Measurements from ENCODE around the gene B4GALT5. TPM values are rescaled to one million over a fixed set of nuclear protein-coding genes. Genes with fewer than 3 reads are reported as not detected.

The B4GALT5 gene
- total RNA-seq, 1 experiment from 2014 or later, result 63.1 TPM

- BruUV-seq (replicated peaks), result no TSS peak
- POLR2A ChIA-PET (ENCODE audit: unreplicated experiment), result interaction anchor here (0.5 kb wide), 1 partner anchor 264 kb away, joined by 3 read pairs; no protein-coding TSS in a partner anchor
- intact Hi-C loops (cut with micrococcal nuclease; ENCODE audit: unreplicated experiment), result no loop called here
These were observed 78.5 kb downstream of the B4GALT5 start for GRCh38 chr20:49635166-49635565.

DNA sequence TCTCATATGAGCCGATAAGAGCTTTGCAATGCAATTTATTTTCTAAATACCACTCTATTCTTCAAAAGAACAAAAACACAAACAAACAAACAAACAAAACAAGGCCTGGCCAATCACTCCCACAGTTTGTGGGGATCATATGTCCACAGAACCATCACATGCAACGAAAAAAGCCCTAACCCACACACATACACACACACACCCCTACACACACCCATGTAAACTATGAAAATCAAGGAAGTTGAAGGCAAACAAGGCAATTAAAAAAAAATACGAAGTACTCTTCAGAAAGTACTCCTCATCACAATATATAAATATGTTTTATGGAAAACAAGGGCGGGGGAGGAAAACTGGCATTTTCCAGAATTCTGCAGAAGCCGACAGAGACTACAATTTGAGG, 79.6 kb downstream of the B4GALT5 start:
- peaks cover 56% of the 10 kb centered on the region for H3K36me3 ChIP-seq (ENCODE audit: low read depth)
- H3K27ac ChIP-seq, result no peak overlapping the region
- no peak overlapping the region for H2AFZ ChIP-seq
- POLR2A ChIA-PET (ENCODE audit: unreplicated experiment), result no interaction called here
- H3K4me2 ChIP-seq, result no peak overlapping the region
- TF ChIP-seq, protein P1, sequence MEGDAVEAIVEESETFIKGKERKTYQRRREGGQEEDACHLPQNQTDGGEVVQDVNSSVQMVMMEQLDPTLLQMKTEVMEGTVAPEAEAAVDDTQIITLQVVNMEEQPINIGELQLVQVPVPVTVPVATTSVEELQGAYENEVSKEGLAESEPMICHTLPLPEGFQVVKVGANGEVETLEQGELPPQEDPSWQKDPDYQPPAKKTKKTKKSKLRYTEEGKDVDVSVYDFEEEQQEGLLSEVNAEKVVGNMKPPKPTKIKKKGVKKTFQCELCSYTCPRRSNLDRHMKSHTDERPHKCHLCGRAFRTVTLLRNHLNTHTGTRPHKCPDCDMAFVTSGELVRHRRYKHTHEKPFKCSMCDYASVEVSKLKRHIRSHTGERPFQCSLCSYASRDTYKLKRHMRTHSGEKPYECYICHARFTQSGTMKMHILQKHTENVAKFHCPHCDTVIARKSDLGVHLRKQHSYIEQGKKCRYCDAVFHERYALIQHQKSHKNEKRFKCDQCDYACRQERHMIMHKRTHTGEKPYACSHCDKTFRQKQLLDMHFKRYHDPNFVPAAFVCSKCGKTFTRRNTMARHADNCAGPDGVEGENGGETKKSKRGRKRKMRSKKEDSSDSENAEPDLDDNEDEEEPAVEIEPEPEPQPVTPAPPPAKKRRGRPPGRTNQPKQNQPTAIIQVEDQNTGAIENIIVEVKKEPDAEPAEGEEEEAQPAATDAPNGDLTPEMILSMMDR (conservative IDR thresholded peaks at IDR 0.05), result no peak
- no peak for TF ChIP-seq EZH2 (IDR thresholded peaks at IDR 0.05; ENCODE audit: low read depth)
- peaks cover 8% of the 10 kb centered on the region; the same call in 1 of the 2 replicates for H3K79me2 ChIP-seq (ENCODE audit: low read depth)
- CTCF ChIA-PET, result interaction anchor here (1.0 kb wide), 1 partner anchor 212 kb away, joined by 3 read pairs; no protein-coding TSS in a partner anchor
- H3K4me3 ChIP-seq, result no peak overlapping the region
- DNase-seq, result no peak
- intact Hi-C loops (cut with micrococcal nuclease; ENCODE audit: unreplicated experiment), result no loop called here
- H3K27me3 ChIP-seq (ENCODE audit: insufficient read depth, low read depth), result no peaks in the 10 kb centered on the region
- no peaks in the 10 kb centered on the region for H3K9me3 ChIP-seq (ENCODE audit: insufficient read depth, low read depth)
- no peaks in the 10 kb centered on the region for H3K4me1 ChIP-seq (replicated peaks; ENCODE audit: insufficient read depth)
- peaks cover 94% of the 10 kb centered on the region for H3F3A ChIP-seq (ENCODE audit: insufficient read depth, low read depth)
- no peaks in the 10 kb centered on the region; the same call in 1 of the 2 replicates for H4K20me1 ChIP-seq (ENCODE audit: insufficient read depth)
- BruUV-seq (replicated peaks), result no TSS peak
- H3K9me2 ChIP-seq (ENCODE audit: insufficient read depth), result no peaks in the 10 kb centered on the region

More at GRCh38 chr20:49635166-49635565, 78.5 kb downstream of the B4GALT5 start:
- TF ChIP-seq, protein P1 (conservative IDR thresholded peaks at IDR 0.05), result no peak
- TF ChIP-seq EZH2 (IDR thresholded peaks at IDR 0.05; ENCODE audit: low read depth), result no peak
- CTCF ChIA-PET, result interaction anchor here (0.6 to 1.0 kb wide), 2 partner anchors 175 to 211 kb away, joined by 3 to 8 read pairs; no protein-coding TSS in a partner anchor
- H3K79me2 ChIP-seq (ENCODE audit: low read depth), result peaks cover 13% of the 10 kb centered on the region
- H3K27me3 ChIP-seq (ENCODE audit: insufficient read depth, low read depth), result no peaks in the 10 kb centered on the region
- H3K27ac ChIP-seq, result no peak overlapping the region
- H3K4me1 ChIP-seq (replicated peaks; ENCODE audit: insufficient read depth), result no peaks in the 10 kb centered on the region
- no peaks in the 10 kb centered on the region for H3K9me2 ChIP-seq (ENCODE audit: insufficient read depth)
- no peak for DNase-seq
- peaks cover 95% of the 10 kb centered on the region for H3F3A ChIP-seq (ENCODE audit: insufficient read depth, low read depth)
- no peak overlapping the region for H2AFZ ChIP-seq
- H3K4me2 ChIP-seq, result no peak overlapping the region
- peaks cover 4% of the 10 kb centered on the region for H4K20me1 ChIP-seq (ENCODE audit: insufficient read depth)
- peaks cover 59% of the 10 kb centered on the region for H3K36me3 ChIP-seq (ENCODE audit: low read depth)
- H3K9me3 ChIP-seq (ENCODE audit: insufficient read depth, low read depth), result no peaks in the 10 kb centered on the region
- H3K4me3 ChIP-seq, result no peak overlapping the region

GRCh38 chr20:49633643-49634042, 80.0 kb downstream of the B4GALT5 start:
- peaks cover 5% of the 10 kb centered on the region; the same call in 1 of the 2 replicates for H3K79me2 ChIP-seq (ENCODE audit: low read depth)
- POLR2A ChIA-PET (ENCODE audit: unreplicated experiment), result no interaction called here
- H3K36me3 ChIP-seq (ENCODE audit: low read depth), result peaks cover 53% of the 10 kb centered on the region

More at GRCh38 chr20:49633643-49634042, 80.0 kb downstream of the B4GALT5 start:
- CTCF ChIA-PET, result no interaction called here
- TSS peak; percentile 12 for BruUV-seq (replicated peaks)
- intact Hi-C loops (cut with micrococcal nuclease; ENCODE audit: unreplicated experiment), result no loop called here
- Histone ChIP-seq H3K4me3 (no peak overlapping the region), H3K4me2 (no peak overlapping the region), H3K9me2 (ENCODE audit: insufficient read depth) (no peaks in the 10 kb centered on the region), H3K9me3 (ENCODE audit: insufficient read depth, low read depth) (no peaks in the 10 kb centered on the region), H2AFZ (no peak overlapping the region), H3K27me3 (ENCODE audit: insufficient read depth, low read depth) (no peaks in the 10 kb centered on the region), H3F3A (ENCODE audit: insufficient read depth, low read depth) (peaks cover 94% of the 10 kb centered on the region), H3K4me1 (replicated peaks; ENCODE audit: insufficient read depth) (no peaks in the 10 kb centered on the region), H4K20me1 (ENCODE audit: insufficient read depth) (no peaks in the 10 kb centered on the region; the same call in 1 of the 2 replicates), H3K27ac (no peak overlapping the region)
- no peak for DNase-seq
- no peak for TF ChIP-seq EZH2 (IDR thresholded peaks at IDR 0.05; ENCODE audit: low read depth)
- TF ChIP-seq, protein P1 (conservative IDR thresholded peaks at IDR 0.05), result no peak

All from PC-9 (cell line).